GM13977 (cell line): ENCODE measurements around the gene TENT4B.

Experiments used
- DNase-seq: peaks from one replicate; pipeline ENCODE4 v3.0.0; 2012; ENCODE audit warnings: low spot score
- in situ Hi-C: fragments of 300-500 bp; cut with MboI; formaldehyde crosslinking; loops from one replicate; pipeline ENCODE4 v1.12.0; 2022; ENCODE audit warnings: low sequenced_read_pairs, low pct_unique_long_range_greater_than_20kb, mixed read lengths, inconsistent platforms; ENCODE audit not compliant: unreplicated experiment
- TF ChIP-seq, protein P1 (sequence below): IDR thresholded peaks from 2 replicates; pipeline ENCODE4 v1.5.1; 2012; ENCODE audit warnings: mild to moderate bottlenecking, control low read depth; ENCODE audit not compliant: insufficient read depth; ENCODE audit errors: extremely low read depth, missing control alignments

TENT4B gene

DNA sequence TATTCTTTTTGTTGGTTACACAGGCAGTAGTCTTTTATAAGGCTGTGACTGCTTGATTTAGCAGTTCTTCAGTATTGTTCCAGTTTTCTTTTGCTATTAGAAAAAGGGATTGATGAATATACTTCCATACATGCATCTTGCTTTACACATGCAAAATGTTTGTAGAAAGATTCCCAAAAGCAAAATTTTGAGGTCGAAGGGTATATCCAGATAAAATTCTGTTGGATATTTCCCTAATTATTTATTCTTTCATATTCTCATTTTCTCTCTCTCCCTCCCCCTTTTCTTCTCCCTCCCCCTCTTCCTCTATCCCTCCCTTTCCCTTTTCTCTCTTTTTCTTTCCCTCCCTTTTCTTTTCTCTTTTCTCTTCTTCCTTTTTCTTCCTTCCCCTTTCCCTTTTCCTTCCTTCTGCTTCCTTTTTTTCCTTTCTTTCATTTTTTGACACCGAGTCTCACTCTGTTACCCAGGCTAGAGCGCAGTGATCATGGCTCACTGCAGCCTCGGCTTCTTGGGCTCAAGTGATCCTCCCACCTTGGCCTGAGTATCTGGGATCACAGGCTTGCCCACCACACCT, 66.4 kb downstream of the TENT4B start:
- in situ Hi-C loops: loop anchor here (10.0 kb wide), 2 partner anchors 135 to 155 kb away; partner anchors contain the start of gene HEATR3
- no peak for DNase-seq
- TF ChIP-seq, protein P1, sequence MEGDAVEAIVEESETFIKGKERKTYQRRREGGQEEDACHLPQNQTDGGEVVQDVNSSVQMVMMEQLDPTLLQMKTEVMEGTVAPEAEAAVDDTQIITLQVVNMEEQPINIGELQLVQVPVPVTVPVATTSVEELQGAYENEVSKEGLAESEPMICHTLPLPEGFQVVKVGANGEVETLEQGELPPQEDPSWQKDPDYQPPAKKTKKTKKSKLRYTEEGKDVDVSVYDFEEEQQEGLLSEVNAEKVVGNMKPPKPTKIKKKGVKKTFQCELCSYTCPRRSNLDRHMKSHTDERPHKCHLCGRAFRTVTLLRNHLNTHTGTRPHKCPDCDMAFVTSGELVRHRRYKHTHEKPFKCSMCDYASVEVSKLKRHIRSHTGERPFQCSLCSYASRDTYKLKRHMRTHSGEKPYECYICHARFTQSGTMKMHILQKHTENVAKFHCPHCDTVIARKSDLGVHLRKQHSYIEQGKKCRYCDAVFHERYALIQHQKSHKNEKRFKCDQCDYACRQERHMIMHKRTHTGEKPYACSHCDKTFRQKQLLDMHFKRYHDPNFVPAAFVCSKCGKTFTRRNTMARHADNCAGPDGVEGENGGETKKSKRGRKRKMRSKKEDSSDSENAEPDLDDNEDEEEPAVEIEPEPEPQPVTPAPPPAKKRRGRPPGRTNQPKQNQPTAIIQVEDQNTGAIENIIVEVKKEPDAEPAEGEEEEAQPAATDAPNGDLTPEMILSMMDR: no peak

DNA sequence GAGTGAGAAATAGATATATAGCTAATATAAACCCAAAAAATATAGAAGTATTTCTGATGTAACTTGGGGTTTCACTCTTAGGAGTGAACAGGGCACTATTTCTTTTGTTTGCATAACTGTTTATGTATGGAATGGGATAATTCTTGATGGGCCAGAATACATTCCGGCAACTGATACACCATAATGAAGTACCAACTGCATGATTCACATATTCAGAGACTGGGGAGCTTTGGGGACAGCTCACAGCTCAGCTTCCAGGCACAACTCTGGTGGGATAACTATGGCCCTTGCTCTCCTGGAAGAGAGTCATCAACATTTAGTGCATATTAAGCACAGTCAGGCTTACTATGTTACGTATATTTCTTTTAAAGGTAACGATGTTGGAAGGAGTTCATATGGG, 71.2 kb downstream of the TENT4B start:
- DNase-seq: no peak
- TF ChIP-seq, protein P1: no peak
- in situ Hi-C loops: no loop called here

DNA sequence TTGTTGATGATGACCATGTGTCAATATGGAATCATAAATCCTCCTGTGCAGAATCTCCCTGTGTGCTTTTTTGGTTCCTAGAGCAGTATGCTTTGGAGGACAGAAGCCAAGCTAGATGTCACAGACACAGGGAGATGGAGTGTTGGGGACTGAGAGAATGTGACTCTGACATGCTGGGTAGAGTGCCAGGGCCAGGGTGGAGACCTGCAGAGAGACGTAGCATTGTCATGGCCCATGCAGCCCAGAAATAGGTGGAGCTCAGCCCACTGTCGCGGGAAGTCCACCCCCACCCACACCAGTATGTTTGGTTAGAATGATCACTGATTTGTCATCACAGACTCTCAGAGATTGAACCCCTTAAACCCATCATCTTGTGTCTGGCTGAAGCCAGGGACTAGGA, 74.0 kb downstream of the TENT4B start:
- in situ Hi-C loops: no loop called here
- no peak for DNase-seq

DNA sequence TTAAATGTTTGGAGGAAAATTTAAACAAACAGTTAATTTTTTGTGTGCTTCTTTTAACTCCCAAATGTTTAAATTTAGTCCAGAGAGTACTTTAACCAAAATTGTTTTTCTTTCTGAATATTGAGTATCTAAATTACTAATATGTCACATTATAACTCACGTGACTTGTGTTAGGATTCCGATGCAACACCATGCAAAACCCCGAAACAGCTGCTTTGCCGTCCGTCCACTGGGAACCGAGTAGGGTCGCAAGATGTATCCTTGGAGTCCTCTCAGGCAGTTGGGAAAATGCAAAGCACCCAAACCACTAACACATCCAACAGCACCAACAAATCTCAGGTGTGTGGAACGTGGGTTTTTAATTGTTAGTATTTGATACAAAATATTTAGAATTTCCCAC, 74.6 kb downstream of the TENT4B start:
- in situ Hi-C loops: no loop called here
- TF ChIP-seq, protein P1: no peak
- no peak for DNase-seq

More for the DNA sequence above, 74.0 kb downstream of the TENT4B start:
- TF ChIP-seq, protein P1: no peak

DNA sequence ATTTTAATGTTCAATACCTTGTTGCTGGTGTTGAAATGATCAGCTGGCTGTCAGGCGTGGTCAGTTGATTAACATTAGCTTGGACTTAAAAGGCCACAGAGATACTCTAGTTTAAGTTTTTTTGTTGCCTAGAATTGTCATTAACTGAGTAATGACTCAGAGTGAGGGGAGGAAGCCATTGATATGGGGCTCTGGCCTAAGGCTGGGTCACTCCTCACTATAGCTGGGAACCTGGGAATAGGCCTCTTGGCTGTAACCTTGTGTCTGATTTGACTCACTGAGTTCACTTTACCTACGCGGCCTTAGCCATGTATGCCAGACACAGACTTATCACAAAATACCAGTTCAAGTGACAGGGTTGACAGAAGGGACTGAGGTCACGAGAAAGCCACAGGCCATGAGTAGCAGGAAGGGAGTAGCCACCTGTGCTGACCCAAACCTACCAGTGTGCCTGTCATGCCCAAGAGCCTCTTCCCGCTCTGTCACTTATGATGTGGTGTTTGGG, 75.3 kb downstream of the TENT4B start:
- in situ Hi-C loops: no loop called here
- no peak for DNase-seq
- TF ChIP-seq, protein P1: no peak

DNA sequence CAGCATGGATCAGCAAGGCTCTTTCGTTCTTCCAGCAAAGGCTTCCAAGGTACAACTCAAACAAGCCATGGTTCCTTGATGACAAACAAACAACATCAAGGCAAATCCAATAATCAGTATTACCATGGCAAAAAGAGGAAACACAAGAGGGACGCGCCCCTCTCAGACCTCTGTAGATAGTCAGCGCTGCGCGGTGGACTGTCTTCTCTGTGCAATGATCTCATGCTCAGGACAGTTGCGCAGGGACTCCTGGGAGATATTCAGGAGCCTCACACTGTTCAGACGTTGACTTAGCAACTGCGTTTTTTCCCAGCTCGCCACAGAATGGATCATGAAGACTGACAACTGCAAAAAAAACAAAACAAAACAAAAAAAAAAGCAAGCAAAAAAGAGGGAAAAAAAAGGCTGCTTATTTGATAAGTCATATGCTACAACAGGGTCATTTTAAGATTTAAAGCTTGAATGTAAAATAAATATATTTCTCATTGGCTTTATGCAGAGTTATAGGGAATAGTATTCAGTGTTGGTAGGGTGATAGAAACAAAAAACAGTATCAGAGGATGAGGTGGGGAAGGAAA, 76.1 kb downstream of the TENT4B start:
- TF ChIP-seq, protein P1: no peak
- DNase-seq: no peak
- in situ Hi-C loops: no loop called here
